GM06990 (cell line): Measurements from ENCODE around the gene MYO5B.

Experiments used
- DNase-seq: peaks from one replicate; pipeline ENCODE4 v3.0.0-alpha.2; 2011; ENCODE audit not compliant: insufficient read length; ENCODE audit errors: extremely low read depth
- H3K27me3 ChIP-seq: replicated peaks from 2 replicates; pipeline ENCODE4 v1.6.0; 2011; ENCODE audit warnings: low read length; ENCODE audit not compliant: control insufficient read depth, insufficient read depth
- H3K36me3 ChIP-seq: 2 replicates; pipeline ENCODE4 v1.5.1; 2011; ENCODE audit warnings: low read length; ENCODE audit not compliant: control insufficient read depth, insufficient read depth
- H3K4me3 ChIP-seq: replicated peaks from 2 replicates; pipeline ENCODE4 v1.5.1; 2011; ENCODE audit warnings: low read depth, mild to moderate bottlenecking, control low read depth, low read length
- CTCF ChIP-seq: IDR thresholded peaks from 2 replicates; pipeline ENCODE4 v1.5.1; 2011; ENCODE audit warnings: low read length, control low read depth, mild to moderate bottlenecking, inconsistent platforms; ENCODE audit not compliant: insufficient read depth, poor library complexity, severe bottlenecking

The MYO5B gene

GRCh38 chr18:50056185-50056584 lies 138.8 kb downstream of the MYO5B start:
- no peak for TF ChIP-seq CTCF
- no peaks in the 10 kb centered on the region; the same call in none of the 2 replicates for H3K27me3 ChIP-seq
- no peaks in the 10 kb centered on the region for H3K36me3 ChIP-seq
- no peak overlapping the region for H3K4me3 ChIP-seq
- DNase-seq, result no peak

- no peak for TF ChIP-seq CTCF
- Histone ChIP-seq H3K27me3 (no peaks in the 10 kb centered on the region; the same call in none of the 2 replicates), H3K4me3 (no peak overlapping the region), H3K36me3 (no peaks in the 10 kb centered on the region)
- DNase-seq, result no peak
Observed at GRCh38 chr18:50055488-50055887, 139.5 kb downstream of the MYO5B start.

- Histone ChIP-seq H3K4me3 (no peak overlapping the region), H3K36me3 (no peaks in the 10 kb centered on the region), H3K27me3 (no peaks in the 10 kb centered on the region; the same call in none of the 2 replicates)
- DNase-seq, result no peak
- TF ChIP-seq CTCF, result no peak
Observed at GRCh38 chr18:50053111-50053510, 141.8 kb downstream of the MYO5B start.

- H3K4me3 ChIP-seq, result no peak overlapping the region
- DNase-seq, result no peak
- no peaks in the 10 kb centered on the region for H3K36me3 ChIP-seq
- TF ChIP-seq CTCF, result peak; percentile 13
- H3K27me3 ChIP-seq, result no peaks in the 10 kb centered on the region; the same call in 1 of the 2 replicates
Observed at GRCh38 chr18:50051288-50051687, 143.7 kb downstream of the MYO5B start.

GRCh38 chr18:50045126-50045525 lies 149.8 kb downstream of the MYO5B start:
- H3K27me3 ChIP-seq, result no peaks in the 10 kb centered on the region; the same call in 1 of the 2 replicates
- no peak for DNase-seq
- H3K36me3 ChIP-seq, result no peaks in the 10 kb centered on the region
- no peak overlapping the region for H3K4me3 ChIP-seq
- TF ChIP-seq CTCF, result no peak

GRCh38 chr18:50044402-50044801 lies 150.5 kb downstream of the MYO5B start:
- TF ChIP-seq CTCF, result no peak
- DNase-seq, result no peak
- no peak overlapping the region for H3K4me3 ChIP-seq

More at GRCh38 chr18:50044402-50044801, 150.5 kb downstream of the MYO5B start:
- Histone ChIP-seq H3K27me3 (peaks cover 2% of the 10 kb centered on the region; the same call in 1 of the 2 replicates), H3K36me3 (no peaks in the 10 kb centered on the region)
